IPS-18c (cell line): ENCODE results near the gene METTL24.
"Not testable (repeated sequence)": the region's sequence is repeated elsewhere in the genome, so short reads cannot be mapped to it uniquely, and the experiment has no call there.

Experiments
- H3K4me3 ChIP-seq: 2 replicates; pipeline ENCODE4 v1.7.0; 2013; ENCODE audit warnings: low read depth, mild to moderate bottlenecking, low read length, moderate library complexity; ENCODE audit not compliant: insufficient read depth
- H3K9me3 ChIP-seq: one replicate; pipeline ENCODE4 v1.6.1; 2013; ENCODE audit warnings: mild to moderate bottlenecking, low read length, moderate library complexity; ENCODE audit not compliant: control insufficient read depth, insufficient read depth

The METTL24 gene

DNA sequence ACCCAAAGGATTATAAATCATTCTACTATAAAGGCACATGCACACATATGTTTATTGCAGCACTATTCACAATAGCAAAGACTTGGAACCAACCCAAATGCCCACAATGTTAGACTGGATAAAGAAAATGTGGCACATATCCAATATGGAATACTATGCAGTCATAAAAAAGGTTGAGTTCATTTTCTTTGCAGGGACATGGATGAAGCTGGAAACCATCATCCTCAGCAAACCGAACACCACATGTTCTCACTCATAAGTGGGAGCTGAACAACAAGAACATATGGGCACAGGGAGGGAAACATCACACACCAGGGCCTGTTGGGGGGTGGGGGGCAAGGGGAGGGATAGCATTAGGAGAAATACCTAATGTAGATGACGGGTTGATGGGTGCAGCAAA, 52.3 kb downstream of the METTL24 start:
- not testable (repeated sequence) for H3K9me3 ChIP-seq, H3K4me3 ChIP-seq

GRCh38 chr6:110303692-110304091, 54.5 kb downstream of the METTL24 start:
- not testable (repeated sequence) for H3K9me3 ChIP-seq, H3K4me3 ChIP-seq

- Histone ChIP-seq H3K9me3 (no peaks in the 10 kb centered on the region), H3K4me3 (no peak overlapping the region)
Observed at GRCh38 chr6:110298916-110299315, 59.2 kb downstream of the METTL24 start.

- Histone ChIP-seq H3K4me3 (no peak overlapping the region), H3K9me3 (no peaks in the 10 kb centered on the region)
Observed at GRCh38 chr6:110298411-110298810, 59.7 kb downstream of the METTL24 start.

GRCh38 chr6:110296241-110297025, 61.7 kb downstream of the METTL24 start:
- Histone ChIP-seq H3K9me3 (no peaks in the 10 kb centered on the region), H3K4me3 (no peak overlapping the region)

- Histone ChIP-seq H3K4me3 (no peak overlapping the region), H3K9me3 (no peaks in the 10 kb centered on the region)
Observed at GRCh38 chr6:110295451-110296165, 62.5 kb downstream of the METTL24 start.

GRCh38 chr6:110287462-110288341, 70.4 kb downstream of the METTL24 start:
- H3K4me3 ChIP-seq = no peak overlapping the region
- H3K9me3 ChIP-seq = no peaks in the 10 kb centered on the region

- no peak overlapping the region for H3K4me3 ChIP-seq
Observed at GRCh38 chr6:110285306-110286060, 72.7 kb downstream of the METTL24 start.

GRCh38 chr6:110284855-110285254, 73.3 kb downstream of the METTL24 start:
- Histone ChIP-seq H3K4me3 (no peak overlapping the region), H3K9me3 (no peaks in the 10 kb centered on the region)

More at GRCh38 chr6:110285306-110286060, 72.7 kb downstream of the METTL24 start:
- H3K9me3 ChIP-seq = no peaks in the 10 kb centered on the region

DNA sequence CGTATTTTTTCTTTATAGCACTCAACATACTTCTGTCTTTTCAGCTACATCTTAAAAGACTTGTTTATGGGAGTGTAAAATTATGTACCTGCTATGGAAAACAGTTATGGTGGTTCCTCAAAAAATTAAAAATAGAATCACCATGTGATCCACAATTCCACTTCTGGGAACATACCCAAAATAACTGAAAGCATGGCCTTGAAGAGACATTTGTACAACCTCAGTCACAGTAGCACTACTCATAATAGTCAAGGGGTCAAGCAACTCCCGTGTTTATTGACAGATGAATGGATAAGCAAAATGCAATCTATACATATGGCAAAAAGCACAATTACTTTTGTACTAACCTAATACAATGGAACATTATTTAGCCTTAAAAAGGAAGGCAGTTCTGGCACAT, 74.5 kb downstream of the METTL24 start:
- no peak overlapping the region for H3K4me3 ChIP-seq
- H3K9me3 ChIP-seq = no peaks in the 10 kb centered on the region

- Histone ChIP-seq H3K4me3 (no peak overlapping the region), H3K9me3 (no peaks in the 10 kb centered on the region)
Observed at GRCh38 chr6:110282412-110282811, 75.7 kb downstream of the METTL24 start.

- no peaks in the 10 kb centered on the region for H3K9me3 ChIP-seq
- H3K4me3 ChIP-seq = no peak overlapping the region
Observed at GRCh38 chr6:110277100-110277665, 81.0 kb downstream of the METTL24 start.

DNA sequence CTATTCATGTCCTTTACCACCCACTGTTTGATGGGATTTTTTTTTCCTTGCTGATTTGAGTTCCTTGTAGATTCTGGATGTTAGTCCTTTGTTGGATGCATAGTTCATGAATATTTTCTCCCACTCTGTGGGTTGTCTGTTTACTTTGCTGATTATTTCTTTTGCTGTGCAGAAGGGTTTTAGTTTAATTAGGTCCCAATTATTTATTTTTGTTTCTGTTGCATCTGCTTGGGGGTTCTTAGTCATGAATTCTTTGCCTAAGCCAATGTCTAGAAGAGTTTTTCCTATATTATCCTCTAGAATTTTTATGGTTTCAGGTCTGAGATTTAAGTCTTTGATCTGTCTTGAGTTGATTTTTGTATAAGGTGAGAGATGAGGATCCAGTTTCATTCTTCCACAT, 85.4 kb downstream of the METTL24 start:
- H3K4me3 ChIP-seq, H3K9me3 ChIP-seq: not testable (repeated sequence)

DNA sequence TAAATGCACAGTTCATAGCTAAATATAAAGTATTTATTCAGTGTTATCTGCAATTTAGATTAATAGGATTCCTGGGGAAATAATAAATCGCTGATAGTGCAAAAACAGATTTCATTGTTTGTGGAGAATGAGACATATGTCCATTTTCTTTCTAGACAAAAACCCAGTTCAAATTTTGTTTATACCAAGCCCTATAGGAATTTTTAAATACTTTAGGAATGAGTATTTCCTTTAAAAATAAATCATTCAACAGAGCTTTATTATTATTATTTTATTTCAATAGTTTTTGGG, 86.5 kb downstream of the METTL24 start:
- no peaks in the 10 kb centered on the region for H3K9me3 ChIP-seq
- no peak overlapping the region for H3K4me3 ChIP-seq

DNA sequence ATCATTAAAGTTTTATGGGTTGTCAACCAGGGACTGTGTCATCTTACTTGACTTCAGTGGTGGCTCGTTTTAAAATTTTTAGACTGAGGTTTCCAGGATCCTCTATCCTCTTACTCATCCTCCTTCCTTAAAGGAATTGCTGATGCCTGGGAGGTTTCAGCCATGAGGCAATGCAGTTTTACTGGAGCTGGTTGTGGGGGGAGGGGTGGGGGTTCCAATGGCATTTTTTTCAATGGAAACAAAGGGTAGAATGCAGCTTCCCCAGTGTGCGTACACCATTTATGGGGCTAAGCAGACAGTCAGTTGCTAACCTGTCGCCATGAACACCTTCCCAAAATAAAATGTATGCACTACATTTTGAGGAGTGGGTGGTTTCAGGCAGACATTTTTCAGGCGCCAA, 88.0 kb downstream of the METTL24 start:
- no peak overlapping the region for H3K4me3 ChIP-seq
- H3K9me3 ChIP-seq = no peaks in the 10 kb centered on the region

DNA sequence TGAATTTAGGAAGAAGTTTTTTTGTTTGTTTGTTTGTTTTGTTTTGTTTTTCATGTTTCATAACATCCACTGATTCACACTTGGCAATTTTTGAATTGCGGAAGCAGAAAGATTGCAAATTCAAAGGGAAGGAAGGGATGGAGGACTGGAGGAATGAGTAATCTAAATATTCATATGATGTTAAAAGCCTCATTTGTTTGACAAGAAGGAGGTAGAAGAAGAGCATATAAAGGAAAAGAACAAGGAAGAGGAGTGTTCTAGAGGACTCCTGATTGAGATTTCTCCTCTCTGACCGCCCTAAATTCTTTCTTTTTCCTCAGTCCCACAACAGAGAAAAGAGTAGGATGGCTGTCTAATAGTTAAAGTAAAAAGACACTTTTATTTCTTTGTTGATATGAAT, 88.5 kb downstream of the METTL24 start:
- Histone ChIP-seq H3K9me3 (no peaks in the 10 kb centered on the region), H3K4me3 (no peak overlapping the region)

DNA sequence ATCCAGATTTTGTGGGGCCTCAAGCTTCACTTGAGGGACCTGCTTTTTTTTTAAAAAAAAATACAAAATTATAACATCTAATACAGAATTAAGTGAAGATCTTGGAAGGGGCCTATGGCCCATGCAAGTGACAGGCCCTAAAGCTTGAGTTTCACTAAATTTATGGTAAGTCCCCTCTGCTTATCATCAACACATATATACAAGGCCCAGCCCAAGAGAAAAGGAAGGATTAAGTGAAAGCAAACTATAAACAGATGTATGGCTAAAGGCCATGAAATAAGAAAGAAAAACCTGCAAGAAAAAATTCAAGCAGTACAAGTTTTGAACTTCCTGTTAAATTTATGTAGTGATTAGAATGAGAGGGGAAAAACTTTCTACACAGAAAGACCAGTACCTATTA, 91.2 kb downstream of the METTL24 start:
- H3K4me3 ChIP-seq = no peak overlapping the region

More for the DNA sequence above, 91.2 kb downstream of the METTL24 start:
- H3K9me3 ChIP-seq = no peaks in the 10 kb centered on the region
